GM21529 (cell line): ENCODE data around the gene UBE2L3.
"Not testable (repeated sequence)": the region's sequence is repeated elsewhere in the genome, so short reads cannot be mapped to it uniquely, and the experiment has no call there.

ENCODE experiments used
- ATAC-seq: cut with Tn5 transposase; IDR thresholded peaks from one replicate; pipeline ENCODE4 v1.9.1; 2021; ENCODE audit not compliant: unreplicated experiment

UBE2L3 gene

GRCh38 chr22:21626073-21626734, 58.7 kb downstream of the UBE2L3 start:
- no peak for ATAC-seq

GRCh38 chr22:21626735-21627469, 59.4 kb downstream of the UBE2L3 start:
- ATAC-seq, result no peak

- ATAC-seq, result no peak
Observed at GRCh38 chr22:21628386-21629254, 61.1 kb downstream of the UBE2L3 start.

GRCh38 chr22:21629255-21630149, 62.0 kb downstream of the UBE2L3 start, which contains the start of gene YDJC:
YDJC (minus strand) TSS chr22:21630022; CDS start chr22:21630014, 8 bp downstream.
- peak; percentile 74 for ATAC-seq

GRCh38 chr22:21631025-21631424, 63.5 kb downstream of the UBE2L3 start:
- no peak for ATAC-seq

GRCh38 chr22:21632237-21632895, 64.9 kb downstream of the UBE2L3 start, which contains the start of gene CCDC116:
CCDC116 (plus strand) TSS chr22:21632760; CDS start chr22:21633182, 422 bp downstream.
- no peak for ATAC-seq

GRCh38 chr22:21632931-21633330, 65.4 kb downstream of the UBE2L3 start:
- ATAC-seq, result no peak

- no peak for ATAC-seq
Observed at GRCh38 chr22:21633481-21633880, 66.0 kb downstream of the UBE2L3 start.

GRCh38 chr22:21634081-21634480, 66.6 kb downstream of the UBE2L3 start:
- no peak for ATAC-seq

- ATAC-seq, result no peak
Observed at GRCh38 chr22:21634844-21635243, 67.3 kb downstream of the UBE2L3 start.

- ATAC-seq, result no peak
Observed at GRCh38 chr22:21635771-21636510, 68.4 kb downstream of the UBE2L3 start.

- no peak for ATAC-seq
Observed at GRCh38 chr22:21636629-21637218, 69.2 kb downstream of the UBE2L3 start.

GRCh38 chr22:21637450-21637849, 69.9 kb downstream of the UBE2L3 start:
- not testable (repeated sequence) for ATAC-seq

- ATAC-seq, result no peak
Observed at GRCh38 chr22:21639359-21639758, 71.8 kb downstream of the UBE2L3 start.

- ATAC-seq, result no peak
Observed at GRCh38 chr22:21640810-21641209, 73.3 kb downstream of the UBE2L3 start.

- ATAC-seq, result no peak
Observed at GRCh38 chr22:21641417-21641788, 73.9 kb downstream of the UBE2L3 start.

GRCh38 chr22:21641789-21642583, 74.5 kb downstream of the UBE2L3 start, which contains the start of gene SDF2L1:
SDF2L1 (plus strand) TSS chr22:21642302; CDS start chr22:21642337, 35 bp downstream.
- peak; percentile 89 for ATAC-seq
